HEK293 (cell line): ENCODE results near the gene TIMM17A.

Experiments
- BCL11B ChIP-seq: fragments of 450-650 bp; formaldehyde crosslinking; IDR thresholded peaks from 2 replicates; pipeline ENCODE4 v1.5.1; 2016; ENCODE audit warnings: low read depth, missing biosample characterization, missing genetic modification characterization
- BCL6B ChIP-seq: fragments of 450-650 bp; formaldehyde crosslinking; IDR thresholded peaks from 2 replicates; pipeline ENCODE4 v1.5.1; 2017; ENCODE audit warnings: missing biosample characterization, missing genetic modification characterization
- CTCF ChIP-seq: fragments of 450-650 bp; formaldehyde crosslinking; IDR thresholded peaks from 2 replicates; pipeline ENCODE4 v1.5.1; 2016; ENCODE audit warnings: missing biosample characterization, missing genetic modification characterization
- GLIS2 ChIP-seq: fragments of 450-650 bp; formaldehyde crosslinking; IDR thresholded peaks from 2 replicates; pipeline ENCODE4 v1.5.1; 2016; ENCODE audit warnings: missing biosample characterization, missing genetic modification characterization
- HOXA7 ChIP-seq: sonication (generic); formaldehyde crosslinking; IDR thresholded peaks from 2 replicates; pipeline ENCODE4 v1.8.1; 2022; ENCODE audit warnings: missing genetic modification reagents, borderline replicate concordance
- HOXD13 ChIP-seq: sonication (generic); formaldehyde crosslinking; IDR thresholded peaks from 2 replicates; pipeline ENCODE4 v1.8.0; 2022; ENCODE audit warnings: missing genetic modification reagents, borderline replicate concordance
- INSM2 ChIP-seq: fragments of 450-650 bp; formaldehyde crosslinking; IDR thresholded peaks from 2 replicates; pipeline ENCODE4 v1.5.1; 2016; ENCODE audit warnings: missing biosample characterization, missing genetic modification characterization
- MEIS1 ChIP-seq: sonication (generic); formaldehyde crosslinking; IDR thresholded peaks from 2 replicates; pipeline ENCODE4 v1.8.1; 2022; ENCODE audit warnings: missing genetic modification reagents, mild to moderate bottlenecking, borderline replicate concordance
- TRIM28 ChIP-seq: IDR thresholded peaks from 2 replicates; pipeline ENCODE4 v1.6.1; 2011; ENCODE audit warnings: low read length, control low read depth, borderline replicate concordance
- ZNF10 ChIP-seq: fragments of 450-650 bp; formaldehyde crosslinking; IDR thresholded peaks from 2 replicates; pipeline ENCODE4 v1.5.1; 2017; ENCODE audit warnings: missing biosample characterization, missing genetic modification characterization
- ZNF169 ChIP-seq: fragments of 450-650 bp; formaldehyde crosslinking; IDR thresholded peaks from 2 replicates; pipeline ENCODE4 v1.5.1; 2016; ENCODE audit warnings: missing biosample characterization, missing genetic modification characterization
- ZNF211 ChIP-seq: fragments of 450-650 bp; formaldehyde crosslinking; IDR thresholded peaks from 2 replicates; pipeline ENCODE4 v1.5.1; 2016; ENCODE audit warnings: low read depth, missing biosample characterization, missing genetic modification characterization
- ZNF214 ChIP-seq: fragments of 450-650 bp; formaldehyde crosslinking; IDR thresholded peaks from 2 replicates; pipeline ENCODE4 v1.5.1; 2017; ENCODE audit warnings: missing biosample characterization, mild to moderate bottlenecking, missing genetic modification characterization, borderline replicate concordance
- ZNF239 ChIP-seq: fragments of 450-650 bp; formaldehyde crosslinking; IDR thresholded peaks from 2 replicates; pipeline ENCODE4 v1.5.1; 2016; ENCODE audit warnings: missing biosample characterization, missing genetic modification characterization
- ZNF24 ChIP-seq: fragments of 450-650 bp; formaldehyde crosslinking; IDR thresholded peaks from 2 replicates; pipeline ENCODE4 v1.5.1; 2016; ENCODE audit warnings: missing biosample characterization, missing genetic modification characterization
- ZNF302 ChIP-seq: fragments of 450-650 bp; formaldehyde crosslinking; IDR thresholded peaks from 2 replicates; pipeline ENCODE4 v1.5.1; 2016; ENCODE audit warnings: missing biosample characterization, missing genetic modification characterization, low read depth
- ZNF366 ChIP-seq: fragments of 450-650 bp; formaldehyde crosslinking; conservative IDR thresholded peaks from 2 replicates; pipeline ENCODE4 v1.5.1; 2016; ENCODE audit warnings: missing biosample characterization, missing genetic modification characterization
- ZNF391 ChIP-seq: fragments of 450-650 bp; formaldehyde crosslinking; IDR thresholded peaks from 2 replicates; pipeline ENCODE4 v1.5.1; 2016; ENCODE audit warnings: low read depth, missing biosample characterization, missing genetic modification characterization, borderline replicate concordance
- ZNF423 ChIP-seq: fragments of 450-650 bp; formaldehyde crosslinking; IDR thresholded peaks from 2 replicates; pipeline ENCODE4 v1.5.1; 2016; ENCODE audit warnings: missing biosample characterization, missing genetic modification characterization
- ZNF473 ChIP-seq: fragments of 450-650 bp; formaldehyde crosslinking; IDR thresholded peaks from 2 replicates; pipeline ENCODE4 v1.5.1; 2017; ENCODE audit warnings: missing biosample characterization, missing genetic modification characterization
- ZNF549 ChIP-seq: fragments of 450-650 bp; IDR thresholded peaks from 2 replicates; pipeline ENCODE4 v1.5.1; 2018; ENCODE audit warnings: missing biosample characterization, missing genetic modification characterization, mild to moderate bottlenecking, inconsistent platforms, moderate library complexity
- ZNF677 ChIP-seq: fragments of 450-650 bp; IDR thresholded peaks from 2 replicates; pipeline ENCODE4 v1.5.0; 2018; ENCODE audit warnings: missing biosample characterization, mild to moderate bottlenecking, missing genetic modification characterization, moderate library complexity
- ZNF701 ChIP-seq: fragments of 450-650 bp; formaldehyde crosslinking; IDR thresholded peaks from 2 replicates; pipeline ENCODE4 v1.5.1; 2016; ENCODE audit warnings: missing biosample characterization, missing genetic modification characterization
- ZNF768 ChIP-seq: fragments of 450-650 bp; formaldehyde crosslinking; IDR thresholded peaks from 2 replicates; pipeline ENCODE4 v1.5.1; 2018; ENCODE audit warnings: missing biosample characterization, mild to moderate bottlenecking, missing genetic modification characterization
- ZNF792 ChIP-seq: fragments of 450-650 bp; formaldehyde crosslinking; IDR thresholded peaks from 2 replicates; pipeline ENCODE4 v1.5.1; 2016; ENCODE audit warnings: missing biosample characterization, missing genetic modification characterization
- ZNF843 ChIP-seq: fragments of 450-650 bp; formaldehyde crosslinking; IDR thresholded peaks from 2 replicates; pipeline ENCODE4 v1.5.1; 2016; ENCODE audit warnings: missing biosample characterization, missing genetic modification characterization
- ZSCAN5A ChIP-seq: fragments of 450-650 bp; formaldehyde crosslinking; IDR thresholded peaks from 2 replicates; pipeline ENCODE4 v1.5.1; 2016; ENCODE audit warnings: missing biosample characterization, missing genetic modification characterization
- TF ChIP-seq, protein P1 (sequence below): fragments of 450-650 bp; formaldehyde crosslinking; IDR thresholded peaks from 2 replicates; pipeline ENCODE4 v1.5.1; 2016; ENCODE audit warnings: missing biosample characterization, missing genetic modification characterization, low read depth
- TF ChIP-seq, protein P2 (sequence below): fragments of 450-650 bp; formaldehyde crosslinking; IDR thresholded peaks from 2 replicates; pipeline ENCODE4 v1.5.1; 2016; ENCODE audit warnings: missing biosample characterization, missing genetic modification characterization
- TF ChIP-seq, protein P3 (sequence below): fragments of 450-650 bp; formaldehyde crosslinking; IDR thresholded peaks from 2 replicates; pipeline ENCODE4 v1.5.1; 2016; ENCODE audit warnings: missing biosample characterization, missing genetic modification characterization

Gene TIMM17A

DNA sequence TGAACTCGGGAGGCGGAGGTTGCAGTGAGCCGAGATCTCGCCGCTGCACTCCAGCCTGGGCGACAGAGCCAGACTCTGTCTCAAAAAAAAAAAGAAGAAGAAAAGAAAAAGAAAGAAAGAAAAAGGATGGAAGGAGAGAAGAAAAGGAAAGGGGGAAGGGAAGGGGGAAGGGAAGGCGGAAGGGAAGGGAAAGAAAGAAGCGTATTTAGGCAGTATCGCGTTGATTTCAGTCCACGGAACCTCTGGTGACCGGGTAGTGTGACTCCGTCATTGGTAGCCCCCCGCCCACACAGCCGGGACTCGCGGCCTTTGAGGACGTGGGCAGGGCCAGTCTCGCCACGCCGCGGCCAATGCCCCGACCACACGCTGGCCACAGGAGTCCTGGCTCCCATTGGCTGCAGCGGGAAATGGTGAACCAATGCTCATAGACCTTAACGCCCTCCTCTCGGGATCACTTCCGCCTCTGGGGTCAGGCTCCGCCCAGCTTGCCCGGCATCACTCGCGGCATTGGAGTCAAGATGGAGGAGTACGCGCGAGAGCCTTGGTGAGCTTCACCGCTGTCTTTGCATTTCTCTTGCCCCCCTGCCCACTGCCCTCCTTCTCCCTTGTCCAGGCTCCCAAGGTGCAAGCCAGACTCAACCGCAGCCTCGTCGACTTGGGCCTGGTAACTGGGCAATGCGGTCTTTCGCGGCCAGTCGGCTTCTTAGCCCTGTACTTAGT lies at the start of gene TIMM17A (continued):
- TF ChIP-seq BCL6B (tag by site-specific recombination) (no peak), MEIS1 (CRISPR knock-in tag) (no peak), ZNF473 (tag by site-specific recombination) (no peak), ZNF366 (tag by site-specific recombination) (peak; percentile 97), ZNF391 (tag by site-specific recombination) (peak; percentile 79), ZNF843 (tag by site-specific recombination) (peak; percentile 74; the same call in 1 of the 2 replicates), ZNF302 (tag by site-specific recombination) (no peak), ZSCAN5A (tag by site-specific recombination) (no peak), GLIS2 (tag by site-specific recombination) (peak; percentile 82), ZNF768 (tag by site-specific recombination) (no peak), HOXA7 (no peak), ZNF214 (tag by site-specific recombination) (no peak), CTCF (tag by site-specific recombination) (no peak), ZNF10 (tag by site-specific recombination) (no peak), HOXD13 (CRISPR knock-in tag) (no peak), ZNF239 (tag by site-specific recombination) (no peak), ZNF677 (tag by site-specific recombination) (no peak), ZNF701 (tag by site-specific recombination) (no peak), ZNF24 (tag by site-specific recombination) (no peak), ZNF549 (tag by site-specific recombination) (no peak), ZNF211 (tag by site-specific recombination) (no peak), INSM2 (tag by site-specific recombination) (0 out of 2 replicates have a peak, but pooled peaks have one; percentile 33), ZNF423 (tag by site-specific recombination) (no peak), ZNF169 (tag by site-specific recombination) (no peak), BCL11B (tag by site-specific recombination) (peak; percentile 95), ZNF792 (no peak), TRIM28 (peak; percentile 71; the same call in 1 of the 2 replicates)
- TF ChIP-seq, protein P1, sequence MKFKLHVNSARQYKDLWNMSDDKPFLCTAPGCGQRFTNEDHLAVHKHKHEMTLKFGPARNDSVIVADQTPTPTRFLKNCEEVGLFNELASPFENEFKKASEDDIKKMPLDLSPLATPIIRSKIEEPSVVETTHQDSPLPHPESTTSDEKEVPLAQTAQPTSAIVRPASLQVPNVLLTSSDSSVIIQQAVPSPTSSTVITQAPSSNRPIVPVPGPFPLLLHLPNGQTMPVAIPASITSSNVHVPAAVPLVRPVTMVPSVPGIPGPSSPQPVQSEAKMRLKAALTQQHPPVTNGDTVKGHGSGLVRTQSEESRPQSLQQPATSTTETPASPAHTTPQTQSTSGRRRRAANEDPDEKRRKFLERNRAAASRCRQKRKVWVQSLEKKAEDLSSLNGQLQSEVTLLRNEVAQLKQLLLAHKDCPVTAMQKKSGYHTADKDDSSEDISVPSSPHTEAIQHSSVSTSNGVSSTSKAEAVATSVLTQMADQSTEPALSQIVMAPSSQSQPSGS (tag by site-specific recombination) = no peak; the same call in 1 of the 2 replicates
- TF ChIP-seq, protein P2, sequence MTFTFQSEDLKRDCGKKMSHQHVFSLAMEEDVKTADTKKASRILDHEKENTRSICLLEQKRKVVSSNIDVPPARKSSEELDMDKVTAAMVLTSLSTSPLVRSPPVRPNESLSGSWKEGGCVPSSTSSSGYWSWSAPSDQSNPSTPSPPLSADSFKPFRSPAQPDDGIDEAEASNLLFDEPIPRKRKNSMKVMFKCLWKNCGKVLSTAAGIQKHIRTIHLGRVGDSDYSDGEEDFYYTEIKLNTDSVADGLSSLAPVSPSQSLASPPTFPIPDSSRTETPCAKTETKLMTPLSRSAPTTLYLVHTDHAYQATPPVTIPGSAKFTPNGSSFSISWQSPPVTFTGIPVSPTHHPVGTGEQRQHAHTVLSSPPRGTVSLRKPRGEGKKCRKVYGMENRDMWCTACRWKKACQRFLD (tag by site-specific recombination) = no peak
- TF ChIP-seq, protein P3, sequence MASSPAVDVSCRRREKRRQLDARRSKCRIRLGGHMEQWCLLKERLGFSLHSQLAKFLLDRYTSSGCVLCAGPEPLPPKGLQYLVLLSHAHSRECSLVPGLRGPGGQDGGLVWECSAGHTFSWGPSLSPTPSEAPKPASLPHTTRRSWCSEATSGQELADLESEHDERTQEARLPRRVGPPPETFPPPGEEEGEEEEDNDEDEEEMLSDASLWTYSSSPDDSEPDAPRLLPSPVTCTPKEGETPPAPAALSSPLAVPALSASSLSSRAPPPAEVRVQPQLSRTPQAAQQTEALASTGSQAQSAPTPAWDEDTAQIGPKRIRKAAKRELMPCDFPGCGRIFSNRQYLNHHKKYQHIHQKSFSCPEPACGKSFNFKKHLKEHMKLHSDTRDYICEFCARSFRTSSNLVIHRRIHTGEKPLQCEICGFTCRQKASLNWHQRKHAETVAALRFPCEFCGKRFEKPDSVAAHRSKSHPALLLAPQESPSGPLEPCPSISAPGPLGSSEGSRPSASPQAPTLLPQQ (tag by site-specific recombination) = no peak; the same call in 1 of the 2 replicates
